ENCODE results near the gene SERPINA6.

The SERPINA6 gene

GRCh38 chr14:94344389-94344788 is 21.3 kb upstream of the SERPINA6 start:
- peaks cover 8% of the 10 kb centered on the region for H3K9me3 Mint-ChIP-seq
- no peaks in the 10 kb centered on the region for H3K4me1 Mint-ChIP-seq
- peaks cover 5% of the 10 kb centered on the region for H3K27me3 Mint-ChIP-seq
- CTCF ChIA-PET: no interaction called here
- no peak overlapping the region for H3K27ac Mint-ChIP-seq
- no peak for DNase-seq
- H3K36me3 Mint-ChIP-seq: no peaks in the 10 kb centered on the region
- H3K4me3 Mint-ChIP-seq: no peak overlapping the region

GRCh38 chr14:94343238-94344005 is 20.3 kb upstream of the SERPINA6 start:
- Mint-ChIP-seq H3K9me3 (peaks cover 8% of the 10 kb centered on the region), H3K36me3 (no peaks in the 10 kb centered on the region), H3K27ac (no peak overlapping the region), H3K4me3 (no peak overlapping the region), H3K27me3 (peaks cover 5% of the 10 kb centered on the region), H3K4me1 (no peaks in the 10 kb centered on the region)
- no peak for DNase-seq
- CTCF ChIA-PET: no interaction called here

- Mint-ChIP-seq H3K4me1 (no peaks in the 10 kb centered on the region), H3K4me3 (no peak overlapping the region), H3K27me3 (peaks cover 5% of the 10 kb centered on the region), H3K9me3 (peaks cover 8% of the 10 kb centered on the region), H3K36me3 (no peaks in the 10 kb centered on the region), H3K27ac (no peak overlapping the region)
- CTCF ChIA-PET: interaction anchor here (1.4 kb wide), 1 partner anchor 144 kb away, joined by 3 read pairs; no protein-coding TSS in a partner anchor
- DNase-seq: no peak
These were observed 19.3 kb upstream of the SERPINA6 start for GRCh38 chr14:94342334-94342934.

GRCh38 chr14:94341656-94342333 is 18.7 kb upstream of the SERPINA6 start:
- DNase-seq: no peak
- no peak overlapping the region for H3K4me3 Mint-ChIP-seq
- H3K9me3 Mint-ChIP-seq: peaks cover 8% of the 10 kb centered on the region

GRCh38 chr14:94340533-94340932 is 17.4 kb upstream of the SERPINA6 start:
- Mint-ChIP-seq H3K9me3 (peaks cover 6% of the 10 kb centered on the region), H3K27me3 (peaks cover 5% of the 10 kb centered on the region), H3K4me1 (no peaks in the 10 kb centered on the region), H3K4me3 (no peak overlapping the region), H3K36me3 (no peaks in the 10 kb centered on the region), H3K27ac (no peak overlapping the region)
- CTCF ChIA-PET: no interaction called here
- DNase-seq: no peak

More at GRCh38 chr14:94341656-94342333, 18.7 kb upstream of the SERPINA6 start:
- CTCF ChIA-PET: interaction anchor here (1.4 kb wide), 1 partner anchor 145 kb away, joined by 3 read pairs; no protein-coding TSS in a partner anchor
- no peak overlapping the region for H3K27ac Mint-ChIP-seq
- no peaks in the 10 kb centered on the region for H3K4me1 Mint-ChIP-seq
- H3K36me3 Mint-ChIP-seq: no peaks in the 10 kb centered on the region
- peaks cover 5% of the 10 kb centered on the region for H3K27me3 Mint-ChIP-seq

GRCh38 chr14:94338023-94338422 is 14.9 kb upstream of the SERPINA6 start:
- Mint-ChIP-seq H3K27ac (no peak overlapping the region), H3K27me3 (peaks cover 2% of the 10 kb centered on the region), H3K9me3 (no peaks in the 10 kb centered on the region)

GRCh38 chr14:94337274-94337673 is 14.1 kb upstream of the SERPINA6 start:
- CTCF ChIA-PET: interaction anchor here (0.6 kb wide), 1 partner anchor 17 kb away, joined by 3 read pairs; no protein-coding TSS in a partner anchor
- H3K9me3 Mint-ChIP-seq: no peaks in the 10 kb centered on the region

More at GRCh38 chr14:94338023-94338422, 14.9 kb upstream of the SERPINA6 start:
- CTCF ChIA-PET: no interaction called here
- no peak for DNase-seq
- H3K4me3 Mint-ChIP-seq: no peak overlapping the region
- H3K4me1 Mint-ChIP-seq: no peaks in the 10 kb centered on the region
- H3K36me3 Mint-ChIP-seq: no peaks in the 10 kb centered on the region

GRCh38 chr14:94334872-94335271 is 11.7 kb upstream of the SERPINA6 start:
- Mint-ChIP-seq H3K4me3 (no peak overlapping the region), H3K27ac (no peak overlapping the region), H3K4me1 (no peaks in the 10 kb centered on the region), H3K36me3 (no peaks in the 10 kb centered on the region), H3K9me3 (no peaks in the 10 kb centered on the region), H3K27me3 (peaks cover 14% of the 10 kb centered on the region)
- CTCF ChIA-PET: no interaction called here
- no peak for DNase-seq

More at GRCh38 chr14:94337274-94337673, 14.1 kb upstream of the SERPINA6 start:
- Mint-ChIP-seq H3K4me1 (no peaks in the 10 kb centered on the region), H3K4me3 (no peak overlapping the region), H3K36me3 (no peaks in the 10 kb centered on the region), H3K27ac (no peak overlapping the region), H3K27me3 (no peaks in the 10 kb centered on the region)
- no peak for DNase-seq

- Mint-ChIP-seq H3K9me3 (no peaks in the 10 kb centered on the region), H3K27me3 (peaks cover 20% of the 10 kb centered on the region), H3K27ac (no peak overlapping the region), H3K36me3 (no peaks in the 10 kb centered on the region), H3K4me3 (no peak overlapping the region), H3K4me1 (no peaks in the 10 kb centered on the region)
- CTCF ChIA-PET: no interaction called here
- DNase-seq: no peak
These were observed 9.5 kb upstream of the SERPINA6 start for GRCh38 chr14:94332587-94332986.

GRCh38 chr14:94332063-94332583 is 9.0 kb upstream of the SERPINA6 start:
- Mint-ChIP-seq H3K27ac (no peak overlapping the region), H3K27me3 (peaks cover 20% of the 10 kb centered on the region), H3K9me3 (no peaks in the 10 kb centered on the region), H3K36me3 (no peaks in the 10 kb centered on the region), H3K4me3 (no peak overlapping the region), H3K4me1 (no peaks in the 10 kb centered on the region)
- no peak for DNase-seq
- CTCF ChIA-PET: no interaction called here

GRCh38 chr14:94331462-94331861 is 8.3 kb upstream of the SERPINA6 start:
- Mint-ChIP-seq H3K36me3 (no peaks in the 10 kb centered on the region), H3K27me3 (peaks cover 20% of the 10 kb centered on the region), H3K9me3 (no peaks in the 10 kb centered on the region), H3K4me1 (no peaks in the 10 kb centered on the region), H3K4me3 (no peak overlapping the region), H3K27ac (no peak overlapping the region)
- no peak for DNase-seq
- CTCF ChIA-PET: no interaction called here

- CTCF ChIA-PET: no interaction called here
- no peak for DNase-seq
- no peaks in the 10 kb centered on the region for H3K9me3 Mint-ChIP-seq
- peaks cover 23% of the 10 kb centered on the region for H3K27me3 Mint-ChIP-seq
- no peak overlapping the region for H3K4me3 Mint-ChIP-seq
- no peaks in the 10 kb centered on the region for H3K4me1 Mint-ChIP-seq
- no peaks in the 10 kb centered on the region for H3K36me3 Mint-ChIP-seq
- H3K27ac Mint-ChIP-seq: no peak overlapping the region
These were observed 7.7 kb upstream of the SERPINA6 start for GRCh38 chr14:94330857-94331256.

- Mint-ChIP-seq H3K4me1 (no peaks in the 10 kb centered on the region), H3K4me3 (no peak overlapping the region), H3K36me3 (no peaks in the 10 kb centered on the region), H3K27ac (no peak overlapping the region), H3K27me3 (peaks cover 24% of the 10 kb centered on the region), H3K9me3 (no peaks in the 10 kb centered on the region)
- CTCF ChIA-PET: no interaction called here
- no peak for DNase-seq
These were observed 7.3 kb upstream of the SERPINA6 start for GRCh38 chr14:94330432-94330831.

- no peaks in the 10 kb centered on the region for H3K9me3 Mint-ChIP-seq
- H3K4me3 Mint-ChIP-seq: no peak overlapping the region
- no peaks in the 10 kb centered on the region for H3K4me1 Mint-ChIP-seq
- H3K27me3 Mint-ChIP-seq: peaks cover 24% of the 10 kb centered on the region
- no peaks in the 10 kb centered on the region for H3K36me3 Mint-ChIP-seq
- DNase-seq: no peak
- CTCF ChIA-PET: no interaction called here
- H3K27ac Mint-ChIP-seq: no peak overlapping the region
These were observed 6.7 kb upstream of the SERPINA6 start for GRCh38 chr14:94329857-94330256.

Measured in activated naive CD4-positive, alpha-beta T cell treated with anti-CD3 and anti-CD28 coated beads, Interleukin-2, amount 10 ng/mL, durations not matched to agents 7 days and 5 days (primary cell).